HepG2 (cell line): Measurements from ENCODE around the gene MED22. TPM values are rescaled to one million over a fixed set of nuclear protein-coding genes. Genes with fewer than 3 reads are reported as not detected.
A peak's percentile ranks its signal among the peaks of the same experiment; 100 is the strongest.

ENCODE experiments used
- ARHGAP35 ChIP-seq: sonication (generic); formaldehyde crosslinking; IDR thresholded peaks from 2 replicates; pipeline ENCODE4 v1.9.0; 2022; ENCODE audit warnings: mild to moderate bottlenecking, inconsistent platforms, moderate library complexity, missing genetic modification reagents, borderline replicate concordance
- ATF7-NPFF ChIP-seq: sonication (generic); formaldehyde crosslinking; IDR thresholded peaks from 2 replicates; pipeline ENCODE4 v1.8.1; 2023; ENCODE audit warnings: mild to moderate bottlenecking, low read depth, missing genetic modification reagents, moderate library complexity
- CHCHD3 ChIP-seq: sonication (generic); formaldehyde crosslinking; IDR thresholded peaks from 2 replicates; pipeline ENCODE4 v1.8.0; 2022; ENCODE audit warnings: mild to moderate bottlenecking, missing genetic modification reagents, moderate library complexity
- CHD2 ChIP-seq: IDR thresholded peaks from 2 replicates; pipeline ENCODE4 v1.6.1; 2011; ENCODE audit warnings: low read depth, low read length, improper control_type of control experiment
- ERF ChIP-seq: IDR thresholded peaks from 2 replicates; pipeline ENCODE4 v1.6.1; 2018; ENCODE audit warnings: missing biosample characterization, missing genetic modification reagents
- ETV6 ChIP-seq: sonication (generic); formaldehyde crosslinking; conservative IDR thresholded peaks from 2 replicates; pipeline ENCODE4 v1.4.0; 2020; ENCODE audit warnings: missing genetic modification reagents
- KDM6A ChIP-seq: IDR thresholded peaks from 2 replicates; pipeline ENCODE4 v1.6.1; 2016; ENCODE audit warnings: low read depth
- PRPF4 ChIP-seq: fragments of 200-400 bp; formaldehyde crosslinking; IDR thresholded peaks from 2 replicates; pipeline ENCODE4 v1.6.1; 2016; ENCODE audit warnings: low read length, low read depth; ENCODE audit not compliant: poor library complexity, severe bottlenecking
- RBM39 ChIP-seq: fragments of 200-400 bp; formaldehyde crosslinking; IDR thresholded peaks from one replicate; pipeline ENCODE4 v1.6.1; 2018; ENCODE audit warnings: antibody characterized with exemption, mild to moderate bottlenecking, low read depth, low read length; ENCODE audit not compliant: poor library complexity, severe bottlenecking
- RXRB ChIP-seq: IDR thresholded peaks from 2 replicates; pipeline ENCODE4 v1.6.1; 2016; ENCODE audit warnings: borderline replicate concordance, missing genetic modification reagents, missing compliant biosample characterization
- SIN3A ChIP-seq: IDR thresholded peaks from 2 replicates; pipeline ENCODE4 v1.6.1; 2011; ENCODE audit warnings: low read depth, mild to moderate bottlenecking, control low read depth, low read length, borderline replicate concordance
- SMAD3 ChIP-seq: sonication (generic); formaldehyde crosslinking; IDR thresholded peaks from 2 replicates; pipeline ENCODE4 v1.4.0; 2020; ENCODE audit warnings: missing genetic modification reagents
- ZFY ChIP-seq: sonication (generic); formaldehyde crosslinking; IDR thresholded peaks from 2 replicates; pipeline ENCODE4 v1.4.0; 2020; ENCODE audit warnings: missing genetic modification reagents
- ZKSCAN8 ChIP-seq: IDR thresholded peaks from 2 replicates; pipeline ENCODE4 v1.6.1; 2016; ENCODE audit warnings: borderline replicate concordance, missing genetic modification reagents, missing compliant biosample characterization
- ZNF230 ChIP-seq: sonication (generic); formaldehyde crosslinking; IDR thresholded peaks from 2 replicates; pipeline ENCODE4 v1.4.0; 2020; ENCODE audit warnings: mild to moderate bottlenecking, missing genetic modification reagents
- ZNF256 ChIP-seq: sonication (generic); formaldehyde crosslinking; conservative IDR thresholded peaks from 2 replicates; pipeline ENCODE4 v1.4.0; 2020; ENCODE audit warnings: missing genetic modification reagents
- ZNF777 ChIP-seq: sonication (generic); formaldehyde crosslinking; IDR thresholded peaks from 2 replicates; pipeline ENCODE4 v1.4.0; 2020; ENCODE audit warnings: missing genetic modification reagents
- polyA plus RNA-seq, 8 experiments: library from polyadenylated mRNA; depleted of rRNA in 3 of 8; stranded (reverse) in 7 of 8; unstranded in 1 of 8; fragments of >200 nt; fragmentation: Illumina TruSeq in 4 of 8; extraction: Trizol in 4 of 8; gene quantifications; 2 replicates each; pipeline versions ENCODE4 v1.2.1 to v1.2.3, GENCODE V29; 2011 to 2016; ENCODE audit warnings: low read depth in 4 of 8, missing spikeins in 1 of 8, mixed read lengths in 1 of 8; ENCODE audit not compliant: insufficient read depth in 1 of 8
- total RNA-seq, 5 experiments: library from RNA; depleted of rRNA; stranded (reverse); fragments of >200 nt; fragmentation: Illumina TruSeq; extraction: Trizol; gene quantifications; 2 replicates each; pipeline ENCODE4 v1.2.3, GENCODE V29; 2016; ENCODE audit warnings: low read depth in 1 of 5
- TF ChIP-seq, protein P1 (sequence below): sonication (generic); formaldehyde crosslinking; IDR thresholded peaks from 2 replicates; pipeline ENCODE4 v1.5.1; 2020; ENCODE audit warnings: missing genetic modification reagents, mild to moderate bottlenecking, borderline replicate concordance
- TF ChIP-seq, protein P2 (sequence below): sonication (generic); formaldehyde crosslinking; IDR thresholded peaks from 2 replicates; pipeline ENCODE4 v1.8.0; 2022; ENCODE audit warnings: missing genetic modification reagents, mild to moderate bottlenecking, moderate library complexity, borderline replicate concordance
- TF ChIP-seq, protein P3 (sequence below): IDR thresholded peaks from 2 replicates; pipeline ENCODE4 v1.6.1; 2016; ENCODE audit warnings: low read depth, missing genetic modification reagents, missing compliant biosample characterization

The MED22 gene
- total and polyA plus RNA-seq, 2 of the 13 experiments (the other 11 are each of a cell fraction or from before 2014, with no cell fraction given) = 15.8 to 22.1 TPM

DNA sequence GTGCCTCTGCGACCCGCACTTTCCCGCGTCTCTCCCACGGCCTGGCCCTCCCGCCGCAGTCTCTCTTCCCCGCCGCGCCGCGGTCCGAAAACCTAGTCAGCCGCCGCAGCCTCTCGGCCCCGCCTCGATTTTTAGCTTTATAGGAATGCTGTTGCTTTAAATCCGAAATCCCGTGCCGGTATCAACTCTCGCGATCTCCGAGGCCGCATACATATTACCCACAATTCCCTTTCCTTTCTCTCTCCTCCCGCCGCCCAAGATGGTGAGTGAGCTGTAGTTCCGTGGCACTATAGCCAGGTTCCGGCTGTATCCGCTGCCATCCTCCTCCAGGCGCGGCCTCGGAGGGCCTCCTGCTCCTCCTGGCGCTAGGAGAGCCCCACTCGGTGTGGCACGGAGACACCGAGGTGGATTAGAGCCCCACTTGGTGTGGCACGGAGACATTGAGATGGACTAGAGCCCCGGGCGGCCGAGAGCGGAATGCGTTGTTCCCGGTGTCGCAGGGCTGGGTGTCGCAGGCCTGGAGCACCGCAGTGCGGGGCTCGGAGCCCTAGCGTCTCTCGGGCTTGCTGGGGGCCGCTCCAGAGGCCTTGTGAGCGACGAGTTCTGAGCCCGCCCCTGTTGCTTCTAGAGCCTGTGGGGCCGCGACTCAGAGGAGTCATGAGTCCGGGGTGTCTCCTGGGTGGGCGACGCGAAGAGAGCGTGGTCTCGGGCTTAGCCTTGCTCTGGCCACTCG is at the start of gene MED22, which contains the start of gene RPL7A (continued):
- TF ChIP-seq ZNF256 (peak; percentile 75), KDM6A (CRISPR knock-in tag) (no peak), ERF (CRISPR knock-in tag) (peak; percentile 60; the same call in 1 of the 2 replicates), CHCHD3 (CRISPR knock-in tag) (no peak), SMAD3 (CRISPR knock-in tag) (peak; percentile 69; the same call in 1 of the 2 replicates), RXRB (CRISPR knock-in tag) (peak; percentile 51; the same call in 1 of the 2 replicates), ATF7-NPFF (CRISPR knock-in tag) (peak; percentile 83), ARHGAP35 (CRISPR knock-in tag) (no peak; the same call in 1 of the 2 replicates), ZKSCAN8 (peak; percentile 83; the same call in 1 of the 2 replicates), RBM39 (peak; percentile 77), CHD2 (peak; percentile 98), ZNF777 (peak; percentile 67; the same call in 1 of the 2 replicates), ZNF230 (CRISPR knock-in tag) (peak; percentile 66; the same call in 1 of the 2 replicates), SIN3A (peak; percentile 81; the same call in 1 of the 2 replicates), ETV6 (CRISPR knock-in tag) (peak; percentile 49; the same call in 1 of the 2 replicates), ZFY (CRISPR knock-in tag) (peak; percentile 75), PRPF4 (no peak)
- TF ChIP-seq, protein P1, sequence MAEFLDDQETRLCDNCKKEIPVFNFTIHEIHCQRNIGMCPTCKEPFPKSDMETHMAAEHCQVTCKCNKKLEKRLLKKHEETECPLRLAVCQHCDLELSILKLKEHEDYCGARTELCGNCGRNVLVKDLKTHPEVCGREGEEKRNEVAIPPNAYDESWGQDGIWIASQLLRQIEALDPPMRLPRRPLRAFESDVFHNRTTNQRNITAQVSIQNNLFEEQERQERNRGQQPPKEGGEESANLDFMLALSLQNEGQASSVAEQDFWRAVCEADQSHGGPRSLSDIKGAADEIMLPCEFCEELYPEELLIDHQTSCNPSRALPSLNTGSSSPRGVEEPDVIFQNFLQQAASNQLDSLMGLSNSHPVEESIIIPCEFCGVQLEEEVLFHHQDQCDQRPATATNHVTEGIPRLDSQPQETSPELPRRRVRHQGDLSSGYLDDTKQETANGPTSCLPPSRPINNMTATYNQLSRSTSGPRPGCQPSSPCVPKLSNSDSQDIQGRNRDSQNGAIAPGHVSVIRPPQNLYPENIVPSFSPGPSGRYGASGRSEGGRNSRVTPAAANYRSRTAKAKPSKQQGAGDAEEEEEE (CRISPR knock-in tag) = peak; percentile 94; the same call in 1 of the 2 replicates
- TF ChIP-seq, protein P2, sequence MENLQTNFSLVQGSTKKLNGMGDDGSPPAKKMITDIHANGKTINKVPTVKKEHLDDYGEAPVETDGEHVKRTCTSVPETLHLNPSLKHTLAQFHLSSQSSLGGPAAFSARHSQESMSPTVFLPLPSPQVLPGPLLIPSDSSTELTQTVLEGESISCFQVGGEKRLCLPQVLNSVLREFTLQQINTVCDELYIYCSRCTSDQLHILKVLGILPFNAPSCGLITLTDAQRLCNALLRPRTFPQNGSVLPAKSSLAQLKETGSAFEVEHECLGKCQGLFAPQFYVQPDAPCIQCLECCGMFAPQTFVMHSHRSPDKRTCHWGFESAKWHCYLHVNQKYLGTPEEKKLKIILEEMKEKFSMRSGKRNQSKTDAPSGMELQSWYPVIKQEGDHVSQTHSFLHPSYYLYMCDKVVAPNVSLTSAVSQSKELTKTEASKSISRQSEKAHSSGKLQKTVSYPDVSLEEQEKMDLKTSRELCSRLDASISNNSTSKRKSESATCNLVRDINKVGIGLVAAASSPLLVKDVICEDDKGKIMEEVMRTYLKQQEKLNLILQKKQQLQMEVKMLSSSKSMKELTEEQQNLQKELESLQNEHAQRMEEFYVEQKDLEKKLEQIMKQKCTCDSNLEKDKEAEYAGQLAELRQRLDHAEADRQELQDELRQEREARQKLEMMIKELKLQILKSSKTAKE (CRISPR knock-in tag) = peak; percentile 34; the same call in 1 of the 2 replicates
- TF ChIP-seq, protein P3, sequence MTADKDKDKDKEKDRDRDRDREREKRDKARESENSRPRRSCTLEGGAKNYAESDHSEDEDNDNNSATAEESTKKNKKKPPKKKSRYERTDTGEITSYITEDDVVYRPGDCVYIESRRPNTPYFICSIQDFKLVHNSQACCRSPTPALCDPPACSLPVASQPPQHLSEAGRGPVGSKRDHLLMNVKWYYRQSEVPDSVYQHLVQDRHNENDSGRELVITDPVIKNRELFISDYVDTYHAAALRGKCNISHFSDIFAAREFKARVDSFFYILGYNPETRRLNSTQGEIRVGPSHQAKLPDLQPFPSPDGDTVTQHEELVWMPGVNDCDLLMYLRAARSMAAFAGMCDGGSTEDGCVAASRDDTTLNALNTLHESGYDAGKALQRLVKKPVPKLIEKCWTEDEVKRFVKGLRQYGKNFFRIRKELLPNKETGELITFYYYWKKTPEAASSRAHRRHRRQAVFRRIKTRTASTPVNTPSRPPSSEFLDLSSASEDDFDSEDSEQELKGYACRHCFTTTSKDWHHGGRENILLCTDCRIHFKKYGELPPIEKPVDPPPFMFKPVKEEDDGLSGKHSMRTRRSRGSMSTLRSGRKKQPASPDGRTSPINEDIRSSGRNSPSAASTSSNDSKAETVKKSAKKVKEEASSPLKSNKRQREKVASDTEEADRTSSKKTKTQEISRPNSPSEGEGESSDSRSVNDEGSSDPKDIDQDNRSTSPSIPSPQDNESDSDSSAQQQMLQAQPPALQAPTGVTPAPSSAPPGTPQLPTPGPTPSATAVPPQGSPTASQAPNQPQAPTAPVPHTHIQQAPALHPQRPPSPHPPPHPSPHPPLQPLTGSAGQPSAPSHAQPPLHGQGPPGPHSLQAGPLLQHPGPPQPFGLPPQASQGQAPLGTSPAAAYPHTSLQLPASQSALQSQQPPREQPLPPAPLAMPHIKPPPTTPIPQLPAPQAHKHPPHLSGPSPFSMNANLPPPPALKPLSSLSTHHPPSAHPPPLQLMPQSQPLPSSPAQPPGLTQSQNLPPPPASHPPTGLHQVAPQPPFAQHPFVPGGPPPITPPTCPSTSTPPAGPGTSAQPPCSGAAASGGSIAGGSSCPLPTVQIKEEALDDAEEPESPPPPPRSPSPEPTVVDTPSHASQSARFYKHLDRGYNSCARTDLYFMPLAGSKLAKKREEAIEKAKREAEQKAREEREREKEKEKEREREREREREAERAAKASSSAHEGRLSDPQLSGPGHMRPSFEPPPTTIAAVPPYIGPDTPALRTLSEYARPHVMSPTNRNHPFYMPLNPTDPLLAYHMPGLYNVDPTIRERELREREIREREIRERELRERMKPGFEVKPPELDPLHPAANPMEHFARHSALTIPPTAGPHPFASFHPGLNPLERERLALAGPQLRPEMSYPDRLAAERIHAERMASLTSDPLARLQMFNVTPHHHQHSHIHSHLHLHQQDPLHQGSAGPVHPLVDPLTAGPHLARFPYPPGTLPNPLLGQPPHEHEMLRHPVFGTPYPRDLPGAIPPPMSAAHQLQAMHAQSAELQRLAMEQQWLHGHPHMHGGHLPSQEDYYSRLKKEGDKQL (CRISPR knock-in tag) = 0 out of 2 replicates have a peak, but pooled peaks have one; percentile 31
